Colonic mucosa (tissue), 4 donors: Measurements from ENCODE around the gene COPS9. TPM values are rescaled to one million over a fixed set of nuclear protein-coding genes. Genes with fewer than 3 reads are reported as not detected.

Experiments
- DNase-seq: peaks from one replicate; pipeline ENCODE4 v3.0.0-alpha.2; 2020
- H3K27ac ChIP-seq: fragments of 200-600 bp; one replicate; pipeline ENCODE4 v1.8.0; 2021
- H3K27me3 ChIP-seq: fragments of 200-600 bp; one replicate; pipeline ENCODE4 v1.8.0; 2021
- H3K36me3 ChIP-seq: fragments of 200-600 bp; one replicate; pipeline ENCODE4 v1.8.0; 2021
- H3K4me1 ChIP-seq: fragments of 200-600 bp; one replicate; pipeline ENCODE4 v1.8.0; 2021; ENCODE audit warnings: mild to moderate bottlenecking
- H3K4me3 ChIP-seq: fragments of 200-600 bp; one replicate; pipeline ENCODE4 v1.8.0; 2021
- H3K9ac ChIP-seq, 2 donors: one replicate each; pipeline ENCODE4 v1.7.0; 2013; ENCODE audit warnings: control low read depth in 2 of 2, low read depth in 2 of 2, low read length in 2 of 2
- H3K9me3 ChIP-seq: fragments of 200-600 bp; one replicate; pipeline ENCODE4 v1.8.0; 2021
- intact Hi-C: fragments of 100-400 bp; cut with DNase I; formaldehyde crosslinking; loops from one replicate; pipeline ENCODE4 v1.14.1; 2022
- total RNA-seq, 2 donors: library from RNA; stranded (reverse); fragmentation: NEBNext Ultra II Directional in 1 of 2; extraction: Animal tissue kit (Norgen Biotek cat#: 25700) in 1 of 2; gene quantifications; one replicate each; pipeline ENCODE4 v1.2.1, GENCODE V29; 2021
- TF ChIP-seq, protein P1 (sequence below): fragments of 200-600 bp; IDR thresholded peaks from one replicate; pipeline ENCODE4 v1.8.0; 2022; ENCODE audit warnings: antibody characterized with exemption, mild to moderate bottlenecking
- donor health status: healthy.
- donor health status: DM: no; HTN: no; CAD: no.
- donor health status: DM: no; HTN: no; CAD: no.

The COPS9 gene
- total RNA-seq, 2 donors from 2014 or later = 119 to 169 TPM

DNA sequence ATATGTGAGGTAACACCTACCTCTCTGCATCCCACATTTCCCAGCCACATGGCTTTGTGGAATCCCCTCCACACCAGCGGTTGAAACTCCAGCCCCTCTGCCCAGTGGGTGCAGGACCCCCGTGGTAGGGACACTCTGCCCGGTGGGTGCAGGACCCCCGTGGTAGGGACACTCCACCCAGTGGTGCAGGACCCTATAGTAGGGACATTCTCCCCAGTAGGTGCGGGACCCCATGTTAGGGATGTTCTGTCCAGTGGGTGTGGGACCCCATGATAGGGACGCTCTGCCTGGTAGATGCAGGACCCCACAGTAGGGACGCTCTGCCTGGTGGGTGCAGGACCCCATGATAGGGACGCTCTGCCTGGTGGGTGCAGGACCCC, 11.5 kb downstream of the COPS9 start:
- Histone ChIP-seq H3K36me3 (no peaks in the 10 kb centered on the region), H3K9ac (no peak overlapping the region), H3K27me3 (no peaks in the 10 kb centered on the region), H3K9me3 (no peaks in the 10 kb centered on the region), H3K4me1 (no peaks in the 10 kb centered on the region), H3K27ac (no peak overlapping the region), H3K4me3 (no peak overlapping the region)
- DNase-seq = no peak
- intact Hi-C loops = no loop called here
- TF ChIP-seq, protein P1, sequence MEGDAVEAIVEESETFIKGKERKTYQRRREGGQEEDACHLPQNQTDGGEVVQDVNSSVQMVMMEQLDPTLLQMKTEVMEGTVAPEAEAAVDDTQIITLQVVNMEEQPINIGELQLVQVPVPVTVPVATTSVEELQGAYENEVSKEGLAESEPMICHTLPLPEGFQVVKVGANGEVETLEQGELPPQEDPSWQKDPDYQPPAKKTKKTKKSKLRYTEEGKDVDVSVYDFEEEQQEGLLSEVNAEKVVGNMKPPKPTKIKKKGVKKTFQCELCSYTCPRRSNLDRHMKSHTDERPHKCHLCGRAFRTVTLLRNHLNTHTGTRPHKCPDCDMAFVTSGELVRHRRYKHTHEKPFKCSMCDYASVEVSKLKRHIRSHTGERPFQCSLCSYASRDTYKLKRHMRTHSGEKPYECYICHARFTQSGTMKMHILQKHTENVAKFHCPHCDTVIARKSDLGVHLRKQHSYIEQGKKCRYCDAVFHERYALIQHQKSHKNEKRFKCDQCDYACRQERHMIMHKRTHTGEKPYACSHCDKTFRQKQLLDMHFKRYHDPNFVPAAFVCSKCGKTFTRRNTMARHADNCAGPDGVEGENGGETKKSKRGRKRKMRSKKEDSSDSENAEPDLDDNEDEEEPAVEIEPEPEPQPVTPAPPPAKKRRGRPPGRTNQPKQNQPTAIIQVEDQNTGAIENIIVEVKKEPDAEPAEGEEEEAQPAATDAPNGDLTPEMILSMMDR = no peak

DNA sequence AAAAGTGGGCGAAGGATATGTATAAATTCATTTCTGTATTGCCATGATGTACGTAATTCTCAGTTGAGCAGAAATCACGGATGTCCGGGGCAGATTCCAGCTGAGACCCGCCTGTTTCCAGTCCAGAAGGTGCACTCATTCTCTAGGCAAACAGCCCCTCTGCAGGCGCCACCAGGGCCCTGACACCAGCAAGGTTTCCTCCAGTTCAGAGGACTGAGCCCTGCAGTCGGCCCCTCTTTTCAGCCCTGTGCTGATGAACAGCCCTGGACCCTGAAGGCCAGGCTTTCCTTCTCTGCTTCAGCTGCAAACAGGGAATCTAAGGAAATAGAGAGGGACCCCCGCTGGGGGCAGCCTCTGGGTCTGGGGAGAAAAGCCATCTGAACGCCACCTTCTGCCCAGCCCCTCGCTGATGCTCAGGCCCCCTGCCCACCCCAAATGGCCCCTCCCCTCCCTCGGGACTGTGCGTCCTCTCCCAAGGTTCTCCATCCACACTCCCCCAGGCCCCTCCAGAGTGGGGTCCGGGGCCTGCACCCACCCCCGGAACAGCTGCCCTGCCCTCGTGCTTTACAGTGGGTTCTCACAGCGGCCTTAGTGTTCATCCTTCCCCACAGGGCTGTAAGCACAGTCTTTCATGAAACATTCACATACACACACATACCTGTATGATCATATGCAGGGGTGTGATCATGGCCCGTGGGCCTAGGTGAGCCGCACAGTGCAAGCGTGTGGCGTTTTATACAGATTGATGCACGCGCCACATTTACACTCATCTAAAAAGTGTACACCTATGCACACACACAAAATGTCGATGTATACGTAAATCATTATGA, 12.1 kb downstream of the COPS9 start:
- DNase-seq = no peak
- Histone ChIP-seq H3K27ac (no peak overlapping the region), H3K4me1 (no peaks in the 10 kb centered on the region), H3K36me3 (no peaks in the 10 kb centered on the region), H3K4me3 (no peak overlapping the region), H3K27me3 (no peaks in the 10 kb centered on the region), H3K9me3 (no peaks in the 10 kb centered on the region), H3K9ac (no peak overlapping the region)
- intact Hi-C loops = no loop called here
- TF ChIP-seq, protein P1 = no peak

DNA sequence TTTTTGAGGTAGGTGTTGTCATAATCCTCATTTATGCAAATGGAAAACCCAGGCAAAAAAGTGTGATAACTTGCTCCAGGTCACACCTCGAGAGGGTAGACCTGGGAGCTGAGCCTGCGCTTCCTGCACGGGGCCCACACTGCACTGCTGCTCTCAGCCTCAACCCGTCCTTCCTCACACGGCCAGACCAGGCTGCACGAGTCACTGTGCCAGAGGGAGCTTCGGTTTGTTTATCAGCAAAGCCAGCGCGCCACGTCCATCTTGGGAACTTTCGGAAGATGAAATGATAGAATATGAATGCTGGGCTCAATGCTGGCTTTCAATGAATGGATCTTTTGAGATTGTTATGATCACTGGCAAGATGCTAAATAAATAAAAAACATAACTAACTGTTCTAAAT, 14.4 kb downstream of the COPS9 start:
- no peak for DNase-seq
- no peak overlapping the region for H3K4me3 ChIP-seq
- intact Hi-C loops = no loop called here
- no peaks in the 10 kb centered on the region for H3K36me3 ChIP-seq
- TF ChIP-seq, protein P1 = no peak
- H3K27ac ChIP-seq = no peak overlapping the region
- H3K27me3 ChIP-seq = no peaks in the 10 kb centered on the region
- H3K9ac ChIP-seq = no peak overlapping the region
- H3K4me1 ChIP-seq = no peaks in the 10 kb centered on the region
- H3K9me3 ChIP-seq = no peaks in the 10 kb centered on the region

DNA sequence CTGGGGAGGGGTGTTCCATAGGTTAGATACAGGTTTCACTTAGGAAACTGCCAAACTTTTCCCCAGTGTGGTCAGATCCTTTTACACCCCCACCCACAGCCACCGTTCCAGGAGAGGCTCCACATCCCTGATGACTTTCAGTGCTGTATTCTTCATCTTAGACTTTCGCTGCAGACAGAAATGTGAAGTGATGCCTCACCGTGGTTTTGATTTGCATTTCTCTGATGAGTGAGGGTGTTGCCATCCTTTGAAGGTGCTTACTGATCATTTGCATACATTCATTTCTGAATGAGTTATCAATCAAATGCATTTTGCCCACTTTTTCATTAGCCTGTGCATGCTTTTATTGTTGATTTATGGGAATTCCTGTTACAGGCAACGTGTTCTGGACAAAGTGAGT, 14.9 kb downstream of the COPS9 start:
- TF ChIP-seq, protein P1 = no peak

DNA sequence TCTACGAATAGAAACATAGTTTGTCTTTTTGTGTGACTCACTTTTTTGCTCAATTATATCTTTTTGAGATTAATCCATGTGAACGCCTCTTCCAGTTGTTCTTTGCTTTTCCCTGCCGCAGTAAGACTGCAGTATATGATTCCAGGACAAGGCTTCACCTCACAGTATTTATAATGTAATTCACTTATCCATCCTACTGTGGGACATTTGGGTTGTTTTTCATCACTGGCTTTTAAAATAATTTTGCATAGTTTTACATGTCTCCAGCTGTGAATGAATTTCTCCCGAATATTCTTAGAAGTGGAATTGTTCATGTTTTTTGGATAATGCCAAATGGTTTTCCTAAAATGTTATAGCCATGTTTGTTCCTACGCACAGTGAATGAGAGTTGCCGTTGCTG, 21.9 kb downstream of the COPS9 start:
- no peak overlapping the region for H3K4me3 ChIP-seq
- no peak overlapping the region for H3K9ac ChIP-seq
- no peaks in the 10 kb centered on the region for H3K27me3 ChIP-seq
- no peak overlapping the region for H3K27ac ChIP-seq
- no peaks in the 10 kb centered on the region for H3K36me3 ChIP-seq
- no peaks in the 10 kb centered on the region for H3K9me3 ChIP-seq
- no peaks in the 10 kb centered on the region for H3K4me1 ChIP-seq
- DNase-seq = no peak
- TF ChIP-seq, protein P1 = no peak
- intact Hi-C loops = no loop called here

More for the DNA sequence above, 14.9 kb downstream of the COPS9 start:
- Histone ChIP-seq H3K27me3 (no peaks in the 10 kb centered on the region), H3K9ac (no peak overlapping the region), H3K4me1 (no peaks in the 10 kb centered on the region), H3K27ac (no peak overlapping the region), H3K4me3 (no peak overlapping the region), H3K36me3 (no peaks in the 10 kb centered on the region), H3K9me3 (no peaks in the 10 kb centered on the region)
- no peak for DNase-seq
- intact Hi-C loops = no loop called here
